H1 (cell line): ENCODE data around the gene BABAM2. TPM values are rescaled to one million over a fixed set of nuclear protein-coding genes. Genes with fewer than 3 reads are reported as not detected.

Source experiments
- CHD2 ChIP-seq: IDR thresholded peaks from 2 replicates; pipeline ENCODE4 v1.6.1; 2012; ENCODE audit warnings: low read length, improper control_type of control experiment
- NRF1 ChIP-seq: IDR thresholded peaks from 2 replicates; pipeline ENCODE4 v1.6.1; 2011; ENCODE audit warnings: mild to moderate bottlenecking, low read depth, low read length, improper control_type of control experiment
- TBP ChIP-seq: IDR thresholded peaks from 2 replicates; pipeline ENCODE4 v1.6.1; 2011; ENCODE audit warnings: low read depth, low read length, improper control_type of control experiment
- polyA plus RNA-seq, 7 experiments: library from polyadenylated mRNA; depleted of rRNA in 3 of 7; stranded (reverse) in 5 of 7; unstranded in 2 of 7; fragments of >200 nt in 5 of 7; fragments of 200-250 nt in 2 of 7; gene quantifications; 1 replicate in 5 of 7; 2 replicates in 1 of 7; 4 replicates in 1 of 7; pipeline versions ENCODE4 v1.2.1 to v1.2.3, GENCODE V29; 2011 to 2013; ENCODE audit warnings: missing spikeins in 2 of 7, mixed read lengths in 2 of 7
- total RNA-seq: library from RNA; stranded (reverse); fragmentation: NEBNext Ultra II Directional; extraction: Animal tissue kit (Norgen Biotek cat#: 25700); gene quantifications from 2 replicates; pipeline ENCODE4 v1.2.1, GENCODE V29; 2021

Gene BABAM2
- total and polyA plus RNA-seq, 2 of the 8 experiments (the other 6 are each of a cell fraction or from before 2014, with no cell fraction given): 15.8 to 20.9 TPM

- TF ChIP-seq NRF1 (peak; percentile 49), TBP (peak; percentile 12), CHD2 (peak; percentile 60)
Observed at GRCh38 chr2:27890146-27890923, at the start of gene BABAM2, which contains the start of gene RBKS (continued).
